Ishikawa (cell line): Measurements from ENCODE around the gene PPM1E.

Experiments
- CEBPB ChIP-seq: IDR thresholded peaks from 2 replicates; pipeline ENCODE4 v1.6.1; 2012
- CREB1 ChIP-seq: IDR thresholded peaks from 2 replicates; pipeline ENCODE4 v1.6.1; 2012; ENCODE audit warnings: low read depth
- EGR1 ChIP-seq: IDR thresholded peaks from 2 replicates; pipeline ENCODE4 v1.6.1; 2012
- FOXM1 ChIP-seq: IDR thresholded peaks from 2 replicates; pipeline ENCODE4 v1.6.1; 2012; ENCODE audit warnings: low read depth, borderline replicate concordance
- NFIC ChIP-seq: IDR thresholded peaks from 2 replicates; pipeline ENCODE4 v1.6.1; 2012
- RAD21 ChIP-seq: IDR thresholded peaks from 2 replicates; pipeline ENCODE4 v1.6.1; 2012; ENCODE audit warnings: low read depth
- REST ChIP-seq: IDR thresholded peaks from 2 replicates; pipeline ENCODE4 v1.6.1; 2012; ENCODE audit warnings: low read depth, mild to moderate bottlenecking
- TAF1 ChIP-seq: IDR thresholded peaks from 2 replicates; pipeline ENCODE4 v1.6.1; 2012; ENCODE audit warnings: low read depth, mild to moderate bottlenecking
- TCF12 ChIP-seq: IDR thresholded peaks from 2 replicates; pipeline ENCODE4 v1.6.1; 2012; ENCODE audit warnings: low read depth
- YY1 ChIP-seq: IDR thresholded peaks from 2 replicates; pipeline ENCODE4 v1.6.1; 2012; ENCODE audit warnings: low read depth
- TF ChIP-seq, protein P1 (sequence below): IDR thresholded peaks from 2 replicates; pipeline ENCODE4 v1.6.1; 2012

DNA sequence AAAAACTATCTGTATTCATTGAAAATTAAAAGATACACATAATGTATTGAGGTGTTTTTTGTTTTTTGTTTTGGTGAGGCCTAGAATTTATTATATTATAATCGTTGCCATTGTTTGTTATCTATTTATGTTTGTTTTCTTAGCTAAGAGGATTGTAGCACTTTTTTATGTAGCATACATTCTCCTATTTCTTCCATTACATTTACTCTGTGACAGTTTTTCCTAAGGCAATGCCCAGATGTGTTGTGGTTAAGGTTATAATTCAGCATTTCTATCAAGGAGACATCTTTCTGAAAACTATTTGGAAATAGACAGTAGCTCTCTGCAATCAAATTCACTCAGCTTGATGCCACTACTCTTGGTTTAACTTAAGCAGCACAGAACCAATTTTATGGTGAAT, 161.6 kb downstream of the PPM1E start:
- TF ChIP-seq REST (no peak), EGR1 (no peak), CREB1 (no peak), TCF12 (no peak), YY1 (no peak), CEBPB (no peak), NFIC (no peak), TAF1 (no peak), FOXM1 (no peak), RAD21 (no peak)
- TF ChIP-seq, protein P1, sequence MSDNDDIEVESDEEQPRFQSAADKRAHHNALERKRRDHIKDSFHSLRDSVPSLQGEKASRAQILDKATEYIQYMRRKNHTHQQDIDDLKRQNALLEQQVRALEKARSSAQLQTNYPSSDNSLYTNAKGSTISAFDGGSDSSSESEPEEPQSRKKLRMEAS = no peak
